Upper lobe of left lung (tissue), 6 donors: Measurements from ENCODE around the gene SERPINA6. TPM values are rescaled to one million over a fixed set of nuclear protein-coding genes. Genes with fewer than 3 reads are reported as not detected.

Experiments
- ATAC-seq, 2 donors: fragments of 200-7000 bp; cut with Tn5 transposase; one replicate each; pipeline ENCODE4 v1.9.1; 2022; ENCODE audit warnings: mild to moderate bottlenecking in 2 of 2, moderate library complexity in 2 of 2; ENCODE audit not compliant: low FRiP score in 2 of 2
- DNase-seq, 2 donors: peaks; one replicate each; pipeline ENCODE4 v3.0.0-alpha.2; 2019 to 2020
- H3K27ac ChIP-seq, 4 donors: fragments of 200-600 bp; sonication (generic); one replicate each; pipeline ENCODE4 v1.5.1; 2016 to 2019
- H3K27me3 ChIP-seq, 4 donors: fragments of 200-600 bp; sonication (generic); one replicate each; pipeline ENCODE4 v1.5.1; 2017 to 2019
- H3K36me3 ChIP-seq, 4 donors: fragments of 200-600 bp; sonication (generic); one replicate each; pipeline ENCODE4 v1.5.1; 2016 to 2019
- H3K4me1 ChIP-seq, 4 donors: fragments of 200-600 bp; sonication (generic); one replicate each; pipeline ENCODE4 v1.5.1; 2018 to 2019
- H3K4me3 ChIP-seq, 4 donors: fragments of 200-600 bp; sonication (generic); one replicate each; pipeline ENCODE4 v1.5.1; 2017 to 2019; ENCODE audit warnings: mild to moderate bottlenecking in 2 of 4, moderate library complexity in 1 of 4
- H3K9me3 ChIP-seq, 4 donors: fragments of 200-600 bp; sonication (generic); one replicate each; pipeline ENCODE4 v1.5.1; 2018 to 2019
- CTCF ChIP-seq, 6 experiments: fragments of 450-650 bp in 4 of 6; fragments of 200-600 bp in 2 of 6; sonication (generic) in 2 of 6; IDR thresholded peaks; one replicate each; pipeline ENCODE4 v1.5.1; 2016 to 2019; ENCODE audit warnings: antibody characterized with exemption in 6 of 6
- EP300 ChIP-seq, 4 donors: sonication (generic); formaldehyde crosslinking; IDR thresholded peaks; one replicate each; pipeline ENCODE4 v1.5.1; 2017; ENCODE audit warnings: antibody characterized with exemption in 4 of 4, control low read depth in 2 of 4
- POLR2A ChIP-seq, 4 donors: fragments of 450-650 bp; IDR thresholded peaks; one replicate each; pipeline ENCODE4 v1.5.1; 2016 to 2017; ENCODE audit warnings: antibody characterized with exemption in 4 of 4, mild to moderate bottlenecking in 2 of 4
- POLR2AphosphoS5 ChIP-seq, 2 donors: sonication (generic); formaldehyde crosslinking; IDR thresholded peaks; one replicate each; pipeline ENCODE4 v1.5.1; 2017; ENCODE audit warnings: antibody characterized with exemption in 2 of 2
- WGBS, 2 donors: methylation state at CpG; one replicate each; pipeline ENCODE4 v1.1.5; 2017 to 2018; 5-methylcytosine and 5-hydroxymethylcytosine counted together
- total RNA-seq, 6 donors: library from RNA; depleted of rRNA in 4 of 6; stranded (reverse); fragments of >200 nt in 4 of 6; gene quantifications; one replicate each; pipeline versions ENCODE4 v1.1.0 to v1.2.1, GENCODE V29; 2016 to 2021
- donor health status: DM: no; HTN: no; CAD: no; lungs with moderate emphysema.
- donor health status: DM: no; HTN: yes; CAD: no; lungs with severe emphysema.

The SERPINA6 gene
- total RNA-seq, 6 donors from 2014 or later, result 0.46 to 0.51 (median 0.49) TPM; not detected in 3

DNA sequence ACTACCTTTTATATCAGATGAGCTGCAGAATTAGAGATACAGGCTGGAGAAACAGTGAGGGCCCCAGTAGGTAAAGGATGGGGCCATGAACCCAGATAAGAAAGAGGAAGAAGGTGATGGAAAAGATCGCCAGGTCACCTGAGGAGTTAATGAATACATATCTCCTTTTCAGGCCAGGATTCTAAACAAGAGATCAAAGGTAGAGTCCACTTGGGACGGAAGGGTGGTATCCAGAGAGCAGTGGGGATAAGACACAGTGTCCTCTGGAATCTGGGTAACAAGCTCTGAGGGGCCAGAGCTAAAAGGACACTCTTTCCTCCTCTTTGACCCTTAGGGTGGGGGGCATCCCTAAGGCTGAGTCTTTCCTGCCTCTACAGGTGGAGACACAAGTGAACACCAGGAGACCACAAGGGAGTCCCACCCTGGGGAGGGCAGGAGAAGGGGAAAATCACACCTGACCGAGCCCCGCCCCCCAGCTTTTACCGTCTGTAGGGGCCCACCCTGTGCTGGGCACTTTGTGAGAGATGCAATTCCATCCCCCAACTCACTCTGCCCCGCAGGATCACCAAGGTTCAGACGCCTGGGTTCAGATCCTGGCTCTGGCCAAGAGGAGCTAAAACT lies 37.9 kb upstream of the SERPINA6 start:
- no peak for DNase-seq
- H3K9me3 ChIP-seq, result no peaks in the 10 kb centered on the region
- H3K4me1 ChIP-seq, result no peaks in the 10 kb centered on the region
- ATAC-seq, result no peak
- H3K27me3 ChIP-seq, result no peaks in the 10 kb centered on the region
- 60 to 63% methylated on average over 4 to 7 of the region's 7 CpGs for WGBS, 2 donors
- H3K27ac ChIP-seq, result no peak overlapping the region
- no peaks in the 10 kb centered on the region for H3K36me3 ChIP-seq
- H3K4me3 ChIP-seq, result no peak overlapping the region
- no peak for TF ChIP-seq EP300 (IDR thresholded peaks at IDR 0.05)
- no peak for TF ChIP-seq CTCF (IDR thresholded peaks at IDR 0.05)
- no peak for TF ChIP-seq POLR2AphosphoS5 (IDR thresholded peaks at IDR 0.05)
- TF ChIP-seq POLR2A (IDR thresholded peaks at IDR 0.05), result no peak

DNA sequence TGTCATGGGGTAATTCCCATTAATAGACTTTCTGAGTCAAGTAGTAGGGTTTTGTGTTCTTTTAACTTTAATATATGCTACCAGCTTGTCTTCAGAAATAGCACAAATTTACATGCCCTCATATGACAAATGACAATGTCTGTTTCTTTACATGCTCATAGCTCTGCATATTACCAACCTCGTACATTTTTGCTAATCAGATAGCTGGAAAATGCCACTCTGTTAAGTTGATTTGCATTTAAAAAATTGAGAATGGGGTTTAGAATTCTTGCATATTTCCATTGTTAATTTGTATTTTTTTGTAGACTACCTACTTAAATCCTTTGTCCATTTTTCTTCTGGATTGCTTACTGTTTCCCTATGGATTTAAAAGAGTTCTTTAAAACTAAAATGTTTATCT lies 34.0 kb upstream of the SERPINA6 start:
- no peak overlapping the region for H3K27ac ChIP-seq
- DNase-seq (no peak), ATAC-seq (no peak)
- H3K4me1 ChIP-seq, result peaks cover 0 to 5% (median 0%) of the 10 kb centered on the region in 4 donors
- H3K27me3 ChIP-seq, result no peaks in the 10 kb centered on the region
- no peaks in the 10 kb centered on the region for H3K36me3 ChIP-seq
- TF ChIP-seq CTCF (IDR thresholded peaks at IDR 0.05) (no peak), POLR2A (IDR thresholded peaks at IDR 0.05) (no peak), POLR2AphosphoS5 (IDR thresholded peaks at IDR 0.05) (no peak), EP300 (IDR thresholded peaks at IDR 0.05) (no peak)
- 53 to 66% methylated on average over 1 of the region's 1 CpG for WGBS, 2 donors
- no peak overlapping the region for H3K4me3 ChIP-seq
- no peaks in the 10 kb centered on the region for H3K9me3 ChIP-seq

- ATAC-seq, result no peak
Observed at GRCh38 chr14:94356379-94357056, 33.4 kb upstream of the SERPINA6 start.

GRCh38 chr14:94355191-94355794 lies 32.2 kb upstream of the SERPINA6 start:
- peak in 1 of 2 donors; percentile 79 for ATAC-seq

More at GRCh38 chr14:94356379-94357056, 33.4 kb upstream of the SERPINA6 start:
- no peaks in the 10 kb centered on the region for H3K9me3 ChIP-seq
- TF ChIP-seq EP300 (IDR thresholded peaks at IDR 0.05), result no peak
- no peaks in the 10 kb centered on the region for H3K27me3 ChIP-seq
- peaks cover 0 to 5% (median 0%) of the 10 kb centered on the region in 4 donors for H3K4me1 ChIP-seq
- H3K36me3 ChIP-seq, result no peaks in the 10 kb centered on the region
- WGBS, 2 donors, result 66 to 78% methylated on average over 5 of the region's 5 CpGs
- no peak overlapping the region for H3K27ac ChIP-seq
- DNase-seq, result no peak
- no peak overlapping the region for H3K4me3 ChIP-seq

More at GRCh38 chr14:94355191-94355794, 32.2 kb upstream of the SERPINA6 start:
- peaks cover 0 to 5% (median 0%) of the 10 kb centered on the region in 4 donors for H3K4me1 ChIP-seq
- peak in 5 of 6 experiments; percentile 34 to 63 (median 48) for TF ChIP-seq CTCF (IDR thresholded peaks at IDR 0.05)
- TF ChIP-seq POLR2A (IDR thresholded peaks at IDR 0.05), result no peak
- H3K27ac ChIP-seq, result no peak overlapping the region
- peak in 1 of 2 donors; percentile 78 for DNase-seq
- no peaks in the 10 kb centered on the region for H3K9me3 ChIP-seq
- H3K27me3 ChIP-seq, result no peaks in the 10 kb centered on the region
- no peaks in the 10 kb centered on the region for H3K36me3 ChIP-seq
- WGBS, 2 donors, result 13 to 19% methylated on average over 13 to 14 of the region's 15 CpGs
- H3K4me3 ChIP-seq, result no peak overlapping the region
